Measurements from ENCODE around the gene HOXB4. TPM values are rescaled to one million over a fixed set of nuclear protein-coding genes. Genes with fewer than 3 reads are reported as not detected.

The HOXB4 gene
- total RNA-seq, 1 experiment from 2014 or later, result 27.9 TPM

DNA sequence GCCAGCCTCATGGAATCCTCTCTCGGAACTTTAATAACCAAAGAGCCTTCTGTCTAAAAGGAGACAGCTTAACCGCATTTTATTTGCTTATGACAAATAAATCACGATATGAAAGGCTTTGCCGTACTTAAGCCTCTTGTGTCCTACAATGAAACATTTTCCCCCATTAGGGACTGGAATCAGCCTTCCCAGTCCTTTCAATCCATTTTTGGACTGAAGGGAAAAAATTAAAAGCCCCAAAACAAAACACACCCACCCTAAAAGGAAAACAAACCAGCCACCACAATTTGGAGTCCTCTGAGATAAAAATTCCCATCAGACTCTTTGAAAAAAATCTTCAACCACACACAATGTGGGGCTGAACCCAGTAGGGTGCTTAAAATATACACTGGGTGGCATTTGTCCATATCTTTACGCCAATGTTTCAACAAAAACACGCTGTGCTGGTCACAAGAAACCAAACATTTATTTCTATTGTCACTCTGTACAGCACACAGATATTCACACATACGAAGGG, 3.0 kb downstream of the HOXB4 start:
- Histone ChIP-seq H3K4me1 (ENCODE audit: control insufficient read depth, insufficient read depth, low read length) (peaks cover 88% of the 10 kb centered on the region), H3K4me3 (ENCODE audit: low read depth in 2 of 2, low read length in 2 of 2) (peak overlapping the region; percentile 70 to 99), H3K27me3 (ENCODE audit: control insufficient read depth, insufficient read depth, low read length) (no peaks in the 10 kb centered on the region), H3K36me3 (ENCODE audit: control insufficient read depth, insufficient read depth, low read length) (peaks cover 12% of the 10 kb centered on the region), H3K9me3 (ENCODE audit: control insufficient read depth, insufficient read depth, low read depth, low read length) (no peaks in the 10 kb centered on the region), H3K27ac (ENCODE audit: low read length) (peak overlapping the region; percentile 97)
- in situ Hi-C loops (cut with HindIII; ENCODE audit: low pct_unique_long_range_greater_than_20kb, low sequenced_read_pairs), result no loop called here
- TF ChIP-seq TCF7L2 (IDR thresholded peaks at IDR 0.05; ENCODE audit: low read depth, low read length) (peak; percentile 89), POLR2AphosphoS5 (IDR thresholded peaks at IDR 0.05; ENCODE audit: low read depth, low read length) (peak; percentile 34), SIN3A (IDR thresholded peaks at IDR 0.05; ENCODE audit: borderline replicate concordance, insufficient read depth, low read depth, low read length) (0 out of 2 replicates have a peak, but pooled peaks have one; percentile 56)
- TF ChIP-seq, protein P1, sequence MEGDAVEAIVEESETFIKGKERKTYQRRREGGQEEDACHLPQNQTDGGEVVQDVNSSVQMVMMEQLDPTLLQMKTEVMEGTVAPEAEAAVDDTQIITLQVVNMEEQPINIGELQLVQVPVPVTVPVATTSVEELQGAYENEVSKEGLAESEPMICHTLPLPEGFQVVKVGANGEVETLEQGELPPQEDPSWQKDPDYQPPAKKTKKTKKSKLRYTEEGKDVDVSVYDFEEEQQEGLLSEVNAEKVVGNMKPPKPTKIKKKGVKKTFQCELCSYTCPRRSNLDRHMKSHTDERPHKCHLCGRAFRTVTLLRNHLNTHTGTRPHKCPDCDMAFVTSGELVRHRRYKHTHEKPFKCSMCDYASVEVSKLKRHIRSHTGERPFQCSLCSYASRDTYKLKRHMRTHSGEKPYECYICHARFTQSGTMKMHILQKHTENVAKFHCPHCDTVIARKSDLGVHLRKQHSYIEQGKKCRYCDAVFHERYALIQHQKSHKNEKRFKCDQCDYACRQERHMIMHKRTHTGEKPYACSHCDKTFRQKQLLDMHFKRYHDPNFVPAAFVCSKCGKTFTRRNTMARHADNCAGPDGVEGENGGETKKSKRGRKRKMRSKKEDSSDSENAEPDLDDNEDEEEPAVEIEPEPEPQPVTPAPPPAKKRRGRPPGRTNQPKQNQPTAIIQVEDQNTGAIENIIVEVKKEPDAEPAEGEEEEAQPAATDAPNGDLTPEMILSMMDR (IDR thresholded peaks at IDR 0.05), result no peak
- TF ChIP-seq, protein P2, sequence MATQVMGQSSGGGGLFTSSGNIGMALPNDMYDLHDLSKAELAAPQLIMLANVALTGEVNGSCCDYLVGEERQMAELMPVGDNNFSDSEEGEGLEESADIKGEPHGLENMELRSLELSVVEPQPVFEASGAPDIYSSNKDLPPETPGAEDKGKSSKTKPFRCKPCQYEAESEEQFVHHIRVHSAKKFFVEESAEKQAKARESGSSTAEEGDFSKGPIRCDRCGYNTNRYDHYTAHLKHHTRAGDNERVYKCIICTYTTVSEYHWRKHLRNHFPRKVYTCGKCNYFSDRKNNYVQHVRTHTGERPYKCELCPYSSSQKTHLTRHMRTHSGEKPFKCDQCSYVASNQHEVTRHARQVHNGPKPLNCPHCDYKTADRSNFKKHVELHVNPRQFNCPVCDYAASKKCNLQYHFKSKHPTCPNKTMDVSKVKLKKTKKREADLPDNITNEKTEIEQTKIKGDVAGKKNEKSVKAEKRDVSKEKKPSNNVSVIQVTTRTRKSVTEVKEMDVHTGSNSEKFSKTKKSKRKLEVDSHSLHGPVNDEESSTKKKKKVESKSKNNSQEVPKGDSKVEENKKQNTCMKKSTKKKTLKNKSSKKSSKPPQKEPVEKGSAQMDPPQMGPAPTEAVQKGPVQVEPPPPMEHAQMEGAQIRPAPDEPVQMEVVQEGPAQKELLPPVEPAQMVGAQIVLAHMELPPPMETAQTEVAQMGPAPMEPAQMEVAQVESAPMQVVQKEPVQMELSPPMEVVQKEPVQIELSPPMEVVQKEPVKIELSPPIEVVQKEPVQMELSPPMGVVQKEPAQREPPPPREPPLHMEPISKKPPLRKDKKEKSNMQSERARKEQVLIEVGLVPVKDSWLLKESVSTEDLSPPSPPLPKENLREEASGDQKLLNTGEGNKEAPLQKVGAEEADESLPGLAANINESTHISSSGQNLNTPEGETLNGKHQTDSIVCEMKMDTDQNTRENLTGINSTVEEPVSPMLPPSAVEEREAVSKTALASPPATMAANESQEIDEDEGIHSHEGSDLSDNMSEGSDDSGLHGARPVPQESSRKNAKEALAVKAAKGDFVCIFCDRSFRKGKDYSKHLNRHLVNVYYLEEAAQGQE (IDR thresholded peaks at IDR 0.05; ENCODE audit: insufficient read depth in 1 of 2, low read depth in 2 of 2, low read length in 1 of 2), result no peak
- ChIA-PET POLR2A (interaction anchor here (1.2 kb wide), 2 partner anchors 9 to 30 kb away, joined by 3 to 4 read pairs; no protein-coding TSS in a partner anchor), CTCF (no interaction called here)
- ATAC-seq, result no peak
- BruUV-seq (replicated peaks), result no TSS peak
- no peak for DNase-seq (ENCODE audit: low read depth, low spot score)
- intact Hi-C loops (cut with micrococcal nuclease; ENCODE audit: unreplicated experiment), result loop anchor here (1.0 kb wide), 1 partner anchor 35 kb away; no protein-coding TSS in a partner anchor

DNA sequence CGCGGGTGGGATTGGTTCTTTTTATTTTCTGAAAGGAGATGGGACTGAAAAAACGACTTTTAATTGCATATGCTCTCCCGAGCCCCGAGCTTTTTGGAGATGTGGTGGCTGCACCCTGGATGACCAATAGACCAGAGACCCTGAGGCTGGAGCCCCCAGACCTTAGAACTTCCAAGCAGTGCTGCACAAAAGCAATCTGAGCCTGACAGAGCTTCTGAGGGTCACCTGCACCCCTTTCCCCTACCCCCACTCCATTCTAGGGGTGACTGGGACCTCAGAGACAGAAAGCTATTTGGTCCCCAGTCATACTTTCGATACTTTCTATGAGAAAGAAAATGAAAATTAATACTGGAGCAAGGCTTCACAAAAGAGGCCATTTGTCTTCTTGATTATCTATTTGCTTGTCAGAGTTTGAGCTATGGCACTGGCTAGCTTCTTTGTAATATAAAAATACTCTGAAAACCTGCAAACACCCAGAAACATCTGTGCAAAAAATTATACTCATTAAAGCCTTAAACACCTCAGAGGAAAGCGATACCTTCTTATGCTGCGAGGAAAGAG, 3.6 kb downstream of the HOXB4 start:
- in situ Hi-C loops (cut with HindIII; ENCODE audit: low pct_unique_long_range_greater_than_20kb, low sequenced_read_pairs) (no loop called here), intact Hi-C loops (cut with micrococcal nuclease; ENCODE audit: unreplicated experiment) (loop anchor here (1.0 kb wide), 1 partner anchor 36 kb away; no protein-coding TSS in a partner anchor)
- ChIA-PET POLR2A (interaction anchor here (0.7 to 1.2 kb wide), 3 partner anchors 8 to 113 kb away, joined by 3 to 4 read pairs (median 3); no protein-coding TSS in a partner anchor), CTCF (no interaction called here)
- H3K27me3 ChIP-seq (ENCODE audit: control insufficient read depth, insufficient read depth, low read length), result no peaks in the 10 kb centered on the region
- H3K27ac ChIP-seq (ENCODE audit: low read length), result peak overlapping the region; percentile 97
- peaks cover 88% of the 10 kb centered on the region for H3K4me1 ChIP-seq (ENCODE audit: control insufficient read depth, insufficient read depth, low read length)
- ATAC-seq (no peak), DNase-seq (ENCODE audit: low read depth, low spot score) (no peak)
- TF ChIP-seq SIN3A (IDR thresholded peaks at IDR 0.05; ENCODE audit: borderline replicate concordance, insufficient read depth, low read depth, low read length), result 0 out of 2 replicates have a peak, but pooled peaks have one; percentile 69
- TF ChIP-seq, protein P1 (IDR thresholded peaks at IDR 0.05), result no peak
- H3K9me3 ChIP-seq (ENCODE audit: control insufficient read depth, insufficient read depth, low read depth, low read length), result no peaks in the 10 kb centered on the region
- H3K4me3 ChIP-seq (ENCODE audit: low read depth in 2 of 2, low read length in 2 of 2), result peak overlapping the region; percentile 70 to 99
- BruUV-seq (replicated peaks), result no TSS peak
- peaks cover 12% of the 10 kb centered on the region for H3K36me3 ChIP-seq (ENCODE audit: control insufficient read depth, insufficient read depth, low read length)

Measured in Panc1 (cell line).